Endothelial cell (in vitro differentiated cells): ENCODE data around the gene MEIS1. TPM values are rescaled to one million over a fixed set of nuclear protein-coding genes. Genes with fewer than 3 reads are reported as not detected.
A peak's percentile ranks its signal among the peaks of the same experiment; 100 is the strongest.

Experiments used
- DNase-seq: peaks from one replicate; pipeline ENCODE4 v3.0.0; 2021; ENCODE audit warnings: low spot score
- H3K27ac Mint-ChIP-seq: one replicate; pipeline ENCODE4 v1.8.0; 2021; ENCODE audit warnings: mixed read lengths, inconsistent platforms; ENCODE audit not compliant: unreplicated experiment
- H3K27me3 Mint-ChIP-seq: one replicate; pipeline ENCODE4 v1.8.0; 2021; ENCODE audit warnings: mild to moderate bottlenecking, moderate library complexity, mixed read lengths, inconsistent platforms; ENCODE audit not compliant: unreplicated experiment
- H3K36me3 Mint-ChIP-seq: one replicate; pipeline ENCODE4 v1.8.0; 2021; ENCODE audit warnings: mild to moderate bottlenecking, low read depth, mixed read lengths, inconsistent platforms; ENCODE audit not compliant: unreplicated experiment
- H3K4me1 Mint-ChIP-seq: one replicate; pipeline ENCODE4 v1.8.0; 2021; ENCODE audit warnings: mild to moderate bottlenecking, mixed read lengths, inconsistent platforms; ENCODE audit not compliant: unreplicated experiment
- H3K4me3 Mint-ChIP-seq: one replicate; pipeline ENCODE4 v1.8.0; 2021; ENCODE audit warnings: mild to moderate bottlenecking, mixed read lengths, inconsistent platforms; ENCODE audit not compliant: unreplicated experiment
- H3K9me3 Mint-ChIP-seq: one replicate; pipeline ENCODE4 v1.8.0; 2021; ENCODE audit warnings: mixed read lengths, inconsistent platforms; ENCODE audit not compliant: unreplicated experiment
- total RNA-seq: library from RNA; stranded (reverse); fragmentation: NEBNext Ultra II Directional; extraction: Animal tissue kit (Norgen Biotek cat#: 25700); gene quantifications from one replicate; pipeline ENCODE4 v1.2.1, GENCODE V29; 2021; ENCODE audit not compliant: unreplicated experiment
- TF ChIP-seq, protein P1 (sequence below): fragments of 200-600 bp; sonication (generic); IDR thresholded peaks from one replicate; pipeline ENCODE4 v1.5.0; 2021; ENCODE audit warnings: antibody characterized with exemption; ENCODE audit not compliant: unreplicated experiment

MEIS1 gene
- total RNA-seq, 1 donor from 2014 or later, result 13.3 TPM

DNA sequence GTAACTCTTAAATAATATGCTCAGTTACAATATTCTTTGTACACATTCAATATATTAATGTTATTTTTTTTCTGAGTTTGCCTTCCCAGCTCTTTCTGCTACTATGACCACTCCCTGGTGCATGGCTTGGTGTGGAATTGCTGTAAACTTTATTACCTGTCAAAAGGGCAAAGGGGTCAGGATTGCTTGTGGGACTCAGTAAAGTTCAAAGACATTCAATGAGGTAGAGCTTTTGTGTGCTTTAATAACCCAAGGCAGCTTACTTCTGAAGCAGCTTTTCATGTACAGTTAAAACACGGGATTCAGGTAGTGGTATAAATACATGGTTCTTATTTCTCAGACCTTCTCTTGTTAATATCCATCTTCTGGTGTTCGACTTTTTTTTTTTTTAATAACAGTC lies 132.8 kb downstream of the MEIS1 start:
- peaks cover 1% of the 10 kb centered on the region for H3K27me3 Mint-ChIP-seq
- no peaks in the 10 kb centered on the region for H3K36me3 Mint-ChIP-seq
- H3K4me3 Mint-ChIP-seq, result no peak overlapping the region
- peaks cover 11% of the 10 kb centered on the region for H3K4me1 Mint-ChIP-seq
- no peaks in the 10 kb centered on the region for H3K9me3 Mint-ChIP-seq
- no peak overlapping the region for H3K27ac Mint-ChIP-seq
- no peak for DNase-seq
- TF ChIP-seq, protein P1, sequence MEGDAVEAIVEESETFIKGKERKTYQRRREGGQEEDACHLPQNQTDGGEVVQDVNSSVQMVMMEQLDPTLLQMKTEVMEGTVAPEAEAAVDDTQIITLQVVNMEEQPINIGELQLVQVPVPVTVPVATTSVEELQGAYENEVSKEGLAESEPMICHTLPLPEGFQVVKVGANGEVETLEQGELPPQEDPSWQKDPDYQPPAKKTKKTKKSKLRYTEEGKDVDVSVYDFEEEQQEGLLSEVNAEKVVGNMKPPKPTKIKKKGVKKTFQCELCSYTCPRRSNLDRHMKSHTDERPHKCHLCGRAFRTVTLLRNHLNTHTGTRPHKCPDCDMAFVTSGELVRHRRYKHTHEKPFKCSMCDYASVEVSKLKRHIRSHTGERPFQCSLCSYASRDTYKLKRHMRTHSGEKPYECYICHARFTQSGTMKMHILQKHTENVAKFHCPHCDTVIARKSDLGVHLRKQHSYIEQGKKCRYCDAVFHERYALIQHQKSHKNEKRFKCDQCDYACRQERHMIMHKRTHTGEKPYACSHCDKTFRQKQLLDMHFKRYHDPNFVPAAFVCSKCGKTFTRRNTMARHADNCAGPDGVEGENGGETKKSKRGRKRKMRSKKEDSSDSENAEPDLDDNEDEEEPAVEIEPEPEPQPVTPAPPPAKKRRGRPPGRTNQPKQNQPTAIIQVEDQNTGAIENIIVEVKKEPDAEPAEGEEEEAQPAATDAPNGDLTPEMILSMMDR, result no peak

DNA sequence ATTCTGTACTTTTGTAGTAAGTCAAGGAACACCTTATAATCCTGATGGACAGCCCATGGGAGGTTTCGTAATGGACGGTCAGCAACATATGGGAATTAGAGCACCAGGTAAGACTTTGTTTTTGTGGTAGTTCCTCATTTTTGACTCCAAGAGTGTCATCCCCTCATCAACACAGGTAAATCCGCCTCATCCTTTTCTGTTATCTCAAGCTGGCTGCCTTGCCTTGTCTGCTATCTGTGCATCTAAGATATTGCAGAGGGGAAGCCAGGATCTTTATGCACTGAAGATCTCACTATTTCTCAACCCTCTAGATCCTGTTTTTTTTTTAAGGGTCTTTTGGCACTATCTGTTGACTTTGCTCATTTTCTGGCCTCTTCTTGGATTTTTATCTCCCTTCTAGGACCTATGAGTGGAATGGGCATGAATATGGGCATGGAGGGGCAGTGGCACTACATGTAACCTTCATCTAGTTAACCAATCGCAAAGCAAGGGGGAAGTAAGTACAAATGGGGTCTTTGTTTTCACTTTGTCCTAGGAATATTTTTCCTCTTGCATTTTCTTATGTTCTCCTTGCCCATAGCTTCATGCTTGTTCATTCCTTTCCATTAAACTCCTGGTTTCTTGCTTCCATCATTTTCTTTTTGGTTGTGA lies 133.8 kb downstream of the MEIS1 start:
- Mint-ChIP-seq H3K27me3 (peaks cover 1% of the 10 kb centered on the region), H3K36me3 (no peaks in the 10 kb centered on the region), H3K27ac (peak overlapping the region; percentile 89), H3K4me1 (peaks cover 10% of the 10 kb centered on the region), H3K4me3 (no peak overlapping the region), H3K9me3 (no peaks in the 10 kb centered on the region)
- TF ChIP-seq, protein P1, result no peak
- no peak for DNase-seq

DNA sequence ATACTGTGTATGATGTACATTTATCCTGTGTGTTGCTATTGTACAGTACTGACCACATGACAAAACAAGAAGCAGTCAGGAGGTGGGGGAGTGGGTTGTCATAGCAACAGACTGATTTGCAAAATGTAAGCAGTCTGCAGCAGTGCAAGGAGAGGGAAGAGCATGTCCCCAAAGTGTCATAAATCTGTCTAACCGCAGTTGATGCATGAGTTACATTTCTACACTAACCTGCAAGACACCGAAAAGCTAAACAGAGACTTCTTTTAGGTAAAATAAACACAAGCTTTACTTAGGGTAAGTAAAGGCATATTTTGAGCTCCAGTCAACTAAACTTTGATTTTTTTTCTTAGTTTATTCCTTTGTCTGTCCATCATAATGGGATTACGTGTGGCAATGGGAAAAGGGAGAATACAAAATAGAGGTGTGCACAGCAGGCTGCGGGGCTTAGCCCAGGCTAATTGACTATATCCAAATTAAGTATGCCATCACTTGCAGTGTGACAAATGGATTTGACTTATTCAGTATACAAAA lies 134.5 kb downstream of the MEIS1 start:
- Mint-ChIP-seq H3K4me3 (no peak overlapping the region), H3K9me3 (no peaks in the 10 kb centered on the region), H3K27me3 (peaks cover 1% of the 10 kb centered on the region), H3K27ac (peak overlapping the region; percentile 89), H3K4me1 (peaks cover 10% of the 10 kb centered on the region), H3K36me3 (no peaks in the 10 kb centered on the region)
- TF ChIP-seq, protein P1, result no peak
- peak; percentile 21 for DNase-seq

DNA sequence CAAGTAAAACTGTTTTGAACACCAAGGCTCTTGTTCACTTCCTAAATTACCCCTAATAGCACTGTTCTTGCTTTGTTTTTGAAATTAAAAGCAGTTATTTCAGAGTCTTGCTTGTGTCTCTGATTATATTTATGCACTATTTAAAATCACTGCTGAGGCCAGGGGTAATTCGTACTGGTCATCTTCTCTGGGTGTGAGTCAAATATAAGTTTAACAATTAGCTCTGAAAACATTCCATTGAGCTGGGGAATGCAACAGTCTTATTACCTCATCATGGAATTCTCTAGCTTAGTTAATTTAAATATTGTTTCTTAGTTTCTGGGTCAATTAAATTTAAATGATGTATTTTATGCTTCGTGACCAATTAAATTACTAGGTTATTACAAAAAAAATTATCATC lies 135.0 kb downstream of the MEIS1 start:
- H3K36me3 Mint-ChIP-seq, result no peaks in the 10 kb centered on the region
- no peaks in the 10 kb centered on the region for H3K9me3 Mint-ChIP-seq
- DNase-seq, result no peak
- peak overlapping the region; percentile 81 for H3K27ac Mint-ChIP-seq
- peaks cover 1% of the 10 kb centered on the region for H3K27me3 Mint-ChIP-seq
- H3K4me3 Mint-ChIP-seq, result no peak overlapping the region
- TF ChIP-seq, protein P1, result no peak
- H3K4me1 Mint-ChIP-seq, result peaks cover 10% of the 10 kb centered on the region

DNA sequence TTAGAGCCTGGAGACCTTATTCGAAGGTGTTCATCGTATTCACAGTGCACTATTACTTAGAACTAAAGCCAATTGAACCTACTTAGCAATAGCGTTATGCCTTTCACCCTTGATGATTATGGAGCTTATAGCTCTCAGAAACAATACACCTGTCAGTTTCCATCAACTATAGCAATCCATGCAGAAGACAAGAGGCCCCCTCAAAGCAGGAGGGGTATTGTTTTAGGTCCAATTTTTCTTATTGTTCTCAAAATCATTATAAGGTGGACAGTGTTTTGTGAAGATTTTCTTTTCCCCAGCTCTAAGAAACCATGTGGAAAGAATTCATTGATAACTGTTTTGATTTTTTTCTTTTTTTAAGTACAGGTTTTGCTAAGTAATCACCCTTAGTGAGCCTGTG lies 135.5 kb downstream of the MEIS1 start:
- TF ChIP-seq, protein P1, result no peak
- Mint-ChIP-seq H3K9me3 (no peaks in the 10 kb centered on the region), H3K27me3 (peaks cover 1% of the 10 kb centered on the region), H3K27ac (no peak overlapping the region), H3K4me3 (no peak overlapping the region), H3K36me3 (no peaks in the 10 kb centered on the region), H3K4me1 (peaks cover 10% of the 10 kb centered on the region)
- no peak for DNase-seq
